Urinary bladder (tissue), 4 donors: ENCODE results near the gene GRIA1. TPM values are rescaled to one million over a fixed set of nuclear protein-coding genes. Genes with fewer than 3 reads are reported as not detected.

ENCODE experiments used
- DNase-seq: peaks from one replicate; pipeline ENCODE4 v3.0.0-alpha.2; 2015; ENCODE audit errors: extremely low spot score
- H3K27ac ChIP-seq: one replicate; pipeline ENCODE4 v1.5.1; 2013; ENCODE audit warnings: low read depth, mild to moderate bottlenecking, moderate library complexity
- H3K36me3 ChIP-seq: one replicate; pipeline ENCODE4 v1.6.1; 2013; ENCODE audit warnings: mild to moderate bottlenecking, moderate library complexity; ENCODE audit not compliant: insufficient read depth
- H3K4me1 ChIP-seq: one replicate; pipeline ENCODE4 v1.6.1; 2013; ENCODE audit warnings: mild to moderate bottlenecking, moderate library complexity; ENCODE audit not compliant: insufficient read depth
- H3K4me3 ChIP-seq: one replicate; pipeline ENCODE4 v1.5.1; 2013; ENCODE audit warnings: low read depth, low read length
- WGBS: extraction: QIAGEN DNeasy Blood & Tissue Kit; methylation state at CpG from one replicate; pipeline ENCODE4 v1.1.7; 2013; 5-methylcytosine and 5-hydroxymethylcytosine counted together
- polyA plus RNA-seq: library from polyadenylated mRNA; stranded (reverse); fragments of 200-250 nt; gene quantifications from one replicate; pipeline ENCODE4 v1.2.3, GENCODE V29; 2013
- total RNA-seq: library from RNA; depleted of rRNA; stranded (reverse); fragments of >200 nt; gene quantifications from one replicate; pipeline ENCODE4 v1.2.3, GENCODE V29; 2014
- donor health status: healthy with polysubstance abuse.
- donor health status: healthy.

GRIA1 gene
- total and polyA plus RNA-seq, 2 donors = 0.27 to 3.0 TPM

DNA sequence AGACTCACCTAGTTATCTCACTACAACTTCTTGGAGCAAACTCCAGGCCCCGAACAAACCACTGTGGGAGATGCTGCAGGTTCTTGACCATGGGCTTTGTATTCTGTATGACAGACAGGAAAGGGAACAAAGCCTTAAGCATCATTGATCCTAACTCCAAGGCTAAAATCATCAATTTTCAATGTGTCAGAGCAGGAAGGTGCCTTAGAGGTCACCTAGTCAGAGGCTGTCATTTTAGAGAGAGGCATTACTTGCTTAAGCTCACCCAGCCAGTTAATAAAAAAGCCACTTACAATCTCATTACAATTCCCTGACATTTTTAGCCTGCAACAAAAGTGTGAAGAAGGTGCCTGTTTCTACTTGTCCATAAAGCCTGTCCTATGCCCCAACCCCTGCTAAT, 275.5 kb downstream of the GRIA1 start:
- no peaks in the 10 kb centered on the region for H3K36me3 ChIP-seq
- H3K4me1 ChIP-seq = no peaks in the 10 kb centered on the region
- no peak for DNase-seq
- H3K4me3 ChIP-seq = no peak overlapping the region
- H3K27ac ChIP-seq = no peak overlapping the region
- WGBS = 66% methylated on average over 1 of the region's 1 CpG

DNA sequence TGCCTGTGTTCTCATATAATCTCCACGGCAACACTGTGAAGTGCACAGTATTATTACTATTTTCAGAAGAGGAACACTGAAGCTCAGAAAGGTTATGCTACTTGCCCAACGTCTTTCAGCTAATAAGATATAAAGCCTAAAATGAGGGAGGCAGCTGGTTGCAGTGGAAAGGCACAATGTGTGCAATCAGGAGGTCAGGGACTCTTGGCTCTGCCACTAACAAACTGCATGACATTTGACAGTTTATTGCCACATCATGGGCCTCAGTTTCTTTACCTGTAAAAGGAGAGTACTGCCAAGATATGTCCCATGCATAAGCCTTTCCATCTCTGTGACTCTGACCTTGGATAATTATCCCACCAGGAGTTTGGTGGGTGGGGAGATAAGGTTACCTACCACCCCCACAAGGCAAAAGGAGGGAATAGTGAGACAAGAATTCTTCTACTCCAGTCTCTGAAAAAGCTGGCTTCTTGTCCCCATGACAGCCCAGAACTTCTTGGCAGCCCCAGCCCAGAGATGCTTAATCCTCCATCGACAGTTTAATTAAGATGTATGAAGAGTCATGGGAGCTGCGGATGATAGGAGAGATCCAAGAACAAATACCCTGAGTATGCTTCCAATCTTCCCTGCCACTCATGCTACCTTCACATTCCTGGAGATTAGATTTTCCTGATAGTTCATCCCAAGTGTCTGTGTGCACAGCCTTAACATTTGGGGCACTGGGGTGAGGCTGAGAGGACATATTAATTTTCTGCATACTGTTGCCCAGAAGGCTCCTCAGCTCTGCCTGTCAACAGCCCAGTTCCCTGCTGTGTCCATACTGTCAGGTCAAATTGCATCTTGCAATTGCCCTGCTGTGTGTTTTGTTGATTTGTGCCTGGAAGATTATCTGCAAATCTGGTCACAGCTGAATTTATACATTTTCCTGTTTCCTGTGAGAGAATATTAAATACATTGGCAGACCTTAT, 277.0 kb downstream of the GRIA1 start:
- WGBS = 49% methylated on average over 4 of the region's 4 CpGs
- no peak for DNase-seq
- no peaks in the 10 kb centered on the region for H3K4me1 ChIP-seq
- H3K27ac ChIP-seq = no peak overlapping the region
- H3K36me3 ChIP-seq = no peaks in the 10 kb centered on the region
- no peak overlapping the region for H3K4me3 ChIP-seq

DNA sequence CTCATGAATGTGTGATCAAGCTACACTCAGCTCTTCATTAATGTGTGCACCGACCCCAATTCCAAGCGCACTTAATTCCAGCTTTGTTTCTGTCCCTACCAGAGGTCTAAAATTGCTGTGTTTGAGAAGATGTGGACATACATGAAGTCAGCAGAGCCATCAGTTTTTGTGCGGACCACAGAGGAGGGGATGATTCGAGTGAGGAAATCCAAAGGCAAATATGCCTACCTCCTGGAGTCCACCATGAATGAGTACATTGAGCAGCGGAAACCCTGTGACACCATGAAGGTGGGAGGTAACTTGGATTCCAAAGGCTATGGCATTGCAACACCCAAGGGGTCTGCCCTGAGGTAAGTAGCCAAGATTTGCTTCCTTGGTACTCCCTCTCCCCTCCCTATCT, 279.6 kb downstream of the GRIA1 start:
- Histone ChIP-seq H3K36me3 (no peaks in the 10 kb centered on the region), H3K4me3 (no peak overlapping the region), H3K4me1 (no peaks in the 10 kb centered on the region), H3K27ac (no peak overlapping the region)
- 90% methylated on average over 5 of the region's 5 CpGs for WGBS
- no peak for DNase-seq

DNA sequence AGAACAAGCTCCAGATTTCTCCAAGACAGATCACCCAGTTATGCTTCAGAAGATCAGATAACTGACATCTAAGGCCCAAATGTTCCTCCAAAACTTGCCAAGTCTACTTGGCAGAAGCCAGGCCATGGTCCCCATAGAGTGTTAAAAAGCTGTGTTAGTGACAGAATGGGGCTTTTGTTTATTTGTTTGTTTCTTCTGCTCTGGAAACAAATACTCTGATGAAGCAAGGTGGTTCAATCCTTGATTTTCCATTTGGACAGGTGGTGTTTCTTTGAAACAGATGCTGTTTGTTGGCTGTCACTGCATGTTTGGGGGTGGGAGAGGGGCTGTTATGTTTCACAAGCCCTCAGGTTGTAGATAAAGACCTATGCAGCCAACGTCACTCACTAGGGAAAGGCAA, 284.2 kb downstream of the GRIA1 start:
- no peaks in the 10 kb centered on the region for H3K4me1 ChIP-seq
- H3K4me3 ChIP-seq = no peak overlapping the region
- H3K27ac ChIP-seq = no peak overlapping the region
- DNase-seq = no peak
- H3K36me3 ChIP-seq = no peaks in the 10 kb centered on the region
- WGBS = 48% methylated on average over 1 of the region's 1 CpG

DNA sequence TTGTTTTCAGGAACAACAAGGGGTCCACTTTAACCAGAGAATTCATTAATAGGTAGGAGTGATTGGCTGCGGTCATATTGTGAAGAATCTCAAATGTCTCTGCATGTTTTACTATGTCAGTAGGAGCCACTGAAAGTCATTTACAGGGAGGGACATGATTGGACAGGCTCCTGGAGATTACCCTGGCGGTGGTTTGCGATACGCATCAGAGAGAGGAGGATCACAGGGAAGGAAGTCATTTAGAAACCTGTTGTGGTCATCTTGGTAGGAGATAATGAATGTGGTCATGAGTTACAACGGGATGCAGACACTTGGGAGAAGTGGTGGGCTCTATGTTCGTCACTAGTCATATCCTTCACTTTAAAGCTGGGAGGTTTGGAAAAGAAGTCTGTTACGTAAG, 285.5 kb downstream of the GRIA1 start:
- Histone ChIP-seq H3K4me3 (no peak overlapping the region), H3K27ac (no peak overlapping the region), H3K4me1 (no peaks in the 10 kb centered on the region), H3K36me3 (no peaks in the 10 kb centered on the region)
- DNase-seq = no peak
- 74% methylated on average over 7 of the region's 7 CpGs for WGBS

DNA sequence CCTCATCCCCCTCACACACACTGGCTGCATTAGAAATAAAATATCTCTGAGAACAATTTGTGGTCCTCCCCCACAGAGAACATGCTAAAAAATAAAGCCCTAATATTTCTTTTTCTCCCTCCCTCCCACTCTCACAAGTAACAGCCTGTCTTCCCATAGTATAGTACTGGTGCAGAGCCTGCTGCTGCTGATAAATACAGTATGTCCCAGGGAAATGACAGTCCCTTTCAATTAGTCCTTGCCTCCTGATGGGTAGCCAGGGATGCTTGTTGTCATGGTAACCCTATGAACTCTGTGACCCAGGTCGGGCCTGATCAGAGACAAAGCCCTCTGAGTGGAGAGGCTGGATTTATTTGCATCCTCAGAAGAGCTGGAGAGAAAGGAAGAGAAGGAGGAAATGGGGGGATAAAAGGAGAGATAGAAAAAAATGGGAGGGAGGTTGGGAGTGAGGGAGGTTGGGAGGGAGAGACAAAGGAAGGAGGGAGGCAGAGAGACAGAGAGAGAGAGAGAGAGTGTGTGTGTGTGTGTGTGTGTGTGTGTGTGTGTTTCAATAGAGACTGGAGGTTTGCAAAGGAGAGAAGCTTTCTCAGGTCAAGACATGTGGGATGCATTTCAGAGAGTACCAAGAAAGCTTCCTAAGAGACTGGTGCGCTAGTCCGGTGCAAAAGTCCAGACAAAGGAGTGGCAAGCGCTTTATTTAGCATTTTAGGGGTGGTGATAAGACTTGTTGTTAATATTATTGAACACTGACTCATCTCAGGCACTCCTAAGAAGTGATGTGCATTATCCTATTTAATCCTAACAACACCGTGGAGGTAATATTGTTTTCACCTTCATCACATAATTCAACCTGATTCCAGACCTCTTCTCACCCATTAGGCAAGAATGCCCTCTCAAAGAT, 287.5 kb downstream of the GRIA1 start:
- H3K4me3 ChIP-seq = no peak overlapping the region
- no peak for DNase-seq
- 46% methylated on average over 5 of the region's 5 CpGs for WGBS

DNA sequence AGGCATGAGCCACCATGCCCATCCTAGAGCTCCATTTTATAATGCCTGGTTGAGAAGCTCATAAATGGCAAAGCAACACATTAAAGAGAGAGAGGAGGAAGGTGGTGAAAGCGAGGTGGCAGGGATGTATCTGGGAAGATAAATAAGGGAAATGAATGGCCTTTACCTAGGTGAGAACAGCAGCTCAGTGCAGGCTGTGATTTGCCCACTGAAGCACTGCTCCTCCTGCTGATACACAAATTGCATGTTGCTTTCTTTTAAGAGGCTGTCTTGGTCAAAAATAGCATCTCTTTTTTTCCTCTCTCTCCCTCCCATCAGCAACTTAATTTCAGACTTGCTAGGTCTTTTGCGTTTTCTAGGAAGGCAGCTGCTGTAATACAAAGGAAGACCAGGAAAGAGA, 289.4 kb downstream of the GRIA1 start:
- 64% methylated on average over 2 of the region's 2 CpGs for WGBS
- no peak for DNase-seq
- Histone ChIP-seq H3K36me3 (no peaks in the 10 kb centered on the region), H3K4me1 (no peaks in the 10 kb centered on the region), H3K4me3 (no peak overlapping the region), H3K27ac (no peak overlapping the region)

More for the DNA sequence above, 287.5 kb downstream of the GRIA1 start:
- H3K4me1 ChIP-seq = no peaks in the 10 kb centered on the region
- no peak overlapping the region for H3K27ac ChIP-seq
- H3K36me3 ChIP-seq = no peaks in the 10 kb centered on the region

DNA sequence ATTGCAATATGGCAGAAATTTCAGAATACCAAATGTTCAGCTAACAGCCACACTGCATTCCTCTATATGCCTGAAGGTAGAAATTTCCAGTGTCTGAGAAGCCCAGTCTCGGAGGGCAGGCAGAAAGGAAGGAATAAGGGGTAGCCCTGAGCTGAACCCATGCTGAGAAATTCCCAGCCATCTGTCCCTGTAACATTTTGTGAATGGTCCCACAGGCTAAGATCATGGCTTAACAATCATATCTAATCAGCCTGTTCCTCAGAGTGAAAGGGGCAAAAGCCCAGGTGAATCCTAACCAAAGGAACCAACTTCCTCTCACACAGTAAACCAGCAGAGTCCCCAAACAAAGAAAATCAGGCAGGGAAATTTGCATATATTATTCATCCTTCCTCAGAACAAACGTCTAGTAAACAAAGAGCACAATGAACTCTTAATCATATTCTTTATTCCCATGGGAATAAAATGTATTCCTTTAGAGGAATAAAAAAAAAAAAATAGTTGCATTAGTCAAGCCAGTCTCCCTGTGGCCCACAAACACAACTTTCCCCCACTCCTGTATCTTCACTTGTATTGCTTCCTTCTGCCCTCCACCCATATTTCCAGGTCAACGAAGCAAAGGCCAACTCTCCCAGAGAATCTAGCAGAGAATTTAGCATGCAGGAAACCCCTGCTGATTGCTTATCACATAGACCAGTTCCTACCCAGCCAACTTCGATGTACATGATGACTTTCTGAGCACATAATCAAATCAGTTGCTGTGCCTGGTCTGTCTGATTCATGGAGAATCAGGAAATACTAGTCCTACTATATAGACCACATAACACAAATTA, 290.6 kb downstream of the GRIA1 start:
- no peak for DNase-seq
- Histone ChIP-seq H3K4me1 (no peaks in the 10 kb centered on the region), H3K27ac (no peak overlapping the region), H3K4me3 (no peak overlapping the region), H3K36me3 (no peaks in the 10 kb centered on the region)
- WGBS = 36% methylated on average over 4 of the region's 4 CpGs

DNA sequence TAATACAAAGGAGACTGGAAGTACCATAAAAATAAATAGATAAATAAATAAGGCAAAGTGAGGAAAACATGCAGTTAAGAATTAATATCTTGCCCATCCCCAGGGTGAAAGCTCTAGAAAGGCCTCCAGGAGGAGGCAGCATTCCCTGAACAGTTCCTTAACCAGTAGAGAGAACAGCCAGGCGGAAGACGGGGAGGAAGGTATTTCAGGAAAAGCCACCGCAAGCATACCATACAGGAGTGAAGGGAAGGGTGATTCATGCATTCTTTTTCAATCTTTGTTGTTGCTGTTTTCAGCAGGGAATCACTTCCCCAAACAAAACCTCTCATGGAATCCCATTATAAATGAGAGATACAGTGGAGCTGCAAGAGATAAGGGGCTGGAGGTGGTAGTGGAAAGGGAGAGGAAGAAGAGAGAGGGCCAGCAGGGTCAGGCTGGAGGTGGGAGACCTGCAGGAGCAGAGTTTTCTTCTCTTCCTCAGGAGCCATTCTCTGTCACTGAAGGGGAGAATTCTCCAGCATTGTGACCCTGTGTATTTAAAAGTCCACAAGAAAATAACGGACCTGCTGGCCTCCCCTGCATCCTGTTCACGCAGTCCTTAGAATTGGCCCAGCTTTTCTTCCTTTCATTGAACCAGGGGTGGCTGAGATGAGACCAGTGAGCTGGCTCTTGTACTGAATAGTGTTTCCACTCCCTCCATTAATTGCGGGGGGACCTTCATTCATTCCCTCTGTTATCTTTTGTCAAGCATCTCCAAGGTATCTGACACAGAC, 292.3 kb downstream of the GRIA1 start:
- no peak for DNase-seq
- Histone ChIP-seq H3K27ac (no peak overlapping the region), H3K4me1 (no peaks in the 10 kb centered on the region), H3K36me3 (no peaks in the 10 kb centered on the region), H3K4me3 (no peak overlapping the region)
- 60% methylated on average over 6 of the region's 6 CpGs for WGBS

DNA sequence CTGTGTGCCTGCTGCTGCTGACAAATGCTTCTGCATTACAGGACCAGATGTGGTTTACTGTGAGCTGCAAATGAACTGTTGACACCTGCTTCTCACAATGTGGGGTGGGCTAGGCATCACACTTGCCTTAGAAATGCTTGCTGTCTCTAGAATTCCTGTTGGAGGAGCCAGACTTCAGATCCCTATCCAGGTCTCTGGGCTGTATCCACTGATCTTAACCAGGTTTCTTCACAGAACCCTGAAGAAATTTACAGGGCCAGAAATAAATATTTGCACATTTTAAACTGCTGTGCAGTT, 292.8 kb downstream of the GRIA1 start:
- H3K36me3 ChIP-seq = no peaks in the 10 kb centered on the region
- no peaks in the 10 kb centered on the region for H3K4me1 ChIP-seq
- no peak for DNase-seq
- no peak overlapping the region for H3K4me3 ChIP-seq
- no peak overlapping the region for H3K27ac ChIP-seq

DNA sequence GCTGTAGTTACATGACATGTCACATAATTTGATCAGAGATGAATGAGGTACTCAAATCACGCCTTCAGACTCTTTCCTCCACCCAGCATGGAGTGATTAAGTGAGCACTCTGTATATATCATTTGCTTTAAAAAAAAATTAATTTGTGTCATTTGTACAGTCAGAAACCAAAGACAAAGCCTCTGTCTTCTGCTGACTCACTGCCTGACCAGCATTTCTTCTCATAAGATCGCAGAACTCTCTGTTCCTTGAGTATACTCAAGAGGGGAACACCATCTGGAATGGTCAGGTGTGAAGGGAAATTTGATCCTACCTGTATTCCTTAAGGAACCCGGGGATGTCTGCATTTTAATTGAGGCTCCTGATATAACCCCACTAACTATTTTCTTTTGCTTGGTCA, 293.8 kb downstream of the GRIA1 start:
- WGBS = 82% methylated on average over 3 of the region's 3 CpGs
- H3K4me3 ChIP-seq = no peak overlapping the region
- DNase-seq = no peak
- H3K27ac ChIP-seq = no peak overlapping the region
- H3K36me3 ChIP-seq = no peaks in the 10 kb centered on the region
- no peaks in the 10 kb centered on the region for H3K4me1 ChIP-seq

DNA sequence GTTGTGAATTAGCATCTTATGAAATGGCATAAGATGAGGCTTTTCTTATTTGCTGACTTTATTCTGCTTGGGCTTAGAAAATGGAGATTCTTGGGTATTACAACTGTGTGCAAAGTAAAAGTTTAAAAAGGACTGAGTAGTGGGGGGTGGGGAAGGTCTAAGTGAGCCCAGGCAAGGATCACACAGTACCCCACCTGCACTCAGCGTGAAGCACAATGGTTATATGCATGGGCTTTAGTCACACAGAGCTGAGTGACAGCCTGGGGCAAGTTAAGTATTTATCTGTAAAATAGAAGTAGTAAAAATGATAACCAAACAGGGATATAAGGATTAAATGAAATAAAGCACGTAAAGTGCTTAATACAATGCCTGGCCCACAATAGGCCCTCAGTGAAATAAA, 300.9 kb downstream of the GRIA1 start:
- DNase-seq = no peak
- Histone ChIP-seq H3K4me3 (no peak overlapping the region), H3K27ac (no peak overlapping the region), H3K36me3 (no peaks in the 10 kb centered on the region), H3K4me1 (no peaks in the 10 kb centered on the region)
- 87% methylated on average over 2 of the region's 2 CpGs for WGBS

DNA sequence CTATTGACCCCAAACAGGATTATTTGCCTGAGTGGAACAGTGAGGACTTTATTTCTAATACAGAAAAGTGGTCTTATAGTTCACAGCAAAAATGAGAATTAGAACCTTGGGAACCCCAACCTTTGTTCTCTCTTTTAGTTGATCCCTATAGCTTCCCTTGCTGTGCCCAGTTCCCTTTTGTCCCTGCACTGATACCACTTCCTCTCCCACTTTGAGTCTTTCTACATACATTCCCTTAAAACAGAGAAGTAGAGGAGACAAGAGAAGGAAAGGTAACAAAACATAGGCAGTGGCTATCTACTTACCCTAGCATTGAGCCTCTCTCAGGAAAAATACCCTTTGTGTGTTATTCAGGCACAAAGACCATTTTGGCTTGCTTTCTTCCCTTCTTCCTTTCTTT, 301.8 kb downstream of the GRIA1 start:
- no peaks in the 10 kb centered on the region for H3K36me3 ChIP-seq
- H3K4me1 ChIP-seq = no peaks in the 10 kb centered on the region
- DNase-seq = no peak
- H3K27ac ChIP-seq = no peak overlapping the region
- no peak overlapping the region for H3K4me3 ChIP-seq
